Measurements from ENCODE around the gene CCDC9.
"Not testable (repeated sequence)": the region's sequence is repeated elsewhere in the genome, so short reads cannot be mapped to it uniquely, and the experiment has no call there.

Gene CCDC9

GRCh38 chr19:47258434-47258833 is 2.1 kb downstream of the CCDC9 start:
- no peak for TF ChIP-seq JUND (IDR thresholded peaks at IDR 0.05; ENCODE audit: low read depth)
- DNase-seq (ENCODE audit: low read depth in 1 of 2, low spot score in 1 of 2) = no peak
- in situ Hi-C loops (cut with HindIII; ENCODE audit: low pct_unique_long_range_greater_than_20kb, low sequenced_read_pairs) = no loop called here

- no peak for DNase-seq (ENCODE audit: low read depth in 1 of 2, low spot score in 1 of 2)
- no peak for TF ChIP-seq JUND (IDR thresholded peaks at IDR 0.05; ENCODE audit: low read depth)
- in situ Hi-C loops (cut with HindIII; ENCODE audit: low pct_unique_long_range_greater_than_20kb, low sequenced_read_pairs) = no loop called here
These were observed 2.7 kb downstream of the CCDC9 start for GRCh38 chr19:47258895-47259555.

- in situ Hi-C loops (cut with HindIII; ENCODE audit: low pct_unique_long_range_greater_than_20kb, low sequenced_read_pairs) = no loop called here
- no peak for TF ChIP-seq JUND (IDR thresholded peaks at IDR 0.05; ENCODE audit: low read depth)
- no peak for DNase-seq (ENCODE audit: low read depth in 1 of 2, low spot score in 1 of 2)
These were observed 4.2 kb downstream of the CCDC9 start for GRCh38 chr19:47260476-47260875.

- in situ Hi-C loops (cut with HindIII; ENCODE audit: low pct_unique_long_range_greater_than_20kb, low sequenced_read_pairs); DNase-seq (ENCODE audit: low read depth in 1 of 2, low spot score in 1 of 2): not testable (repeated sequence)
These were observed 5.8 kb downstream of the CCDC9 start for GRCh38 chr19:47261946-47262793.

- TF ChIP-seq JUND (IDR thresholded peaks at IDR 0.05; ENCODE audit: low read depth) = no peak
- in situ Hi-C loops (cut with HindIII; ENCODE audit: low pct_unique_long_range_greater_than_20kb, low sequenced_read_pairs) = no loop called here
- DNase-seq (ENCODE audit: low read depth in 1 of 2, low spot score in 1 of 2) = no peak
These were observed 8.3 kb downstream of the CCDC9 start for GRCh38 chr19:47264629-47265028.

GRCh38 chr19:47266401-47266941 is 10.1 kb downstream of the CCDC9 start:
- DNase-seq (ENCODE audit: low read depth in 1 of 2, low spot score in 1 of 2) = no peak
- no peak for TF ChIP-seq JUND (IDR thresholded peaks at IDR 0.05; ENCODE audit: low read depth)
- in situ Hi-C loops (cut with HindIII; ENCODE audit: low pct_unique_long_range_greater_than_20kb, low sequenced_read_pairs) = no loop called here

GRCh38 chr19:47267350-47267759 is 11.0 kb downstream of the CCDC9 start:
- in situ Hi-C loops (cut with HindIII; ENCODE audit: low pct_unique_long_range_greater_than_20kb, low sequenced_read_pairs) = no loop called here

GRCh38 chr19:47268028-47268427 is 11.7 kb downstream of the CCDC9 start:
- in situ Hi-C loops (cut with HindIII; ENCODE audit: low pct_unique_long_range_greater_than_20kb, low sequenced_read_pairs) = no loop called here
- TF ChIP-seq JUND (IDR thresholded peaks at IDR 0.05; ENCODE audit: low read depth) = no peak
- DNase-seq (ENCODE audit: low read depth in 1 of 2, low spot score in 1 of 2) = no peak

More at GRCh38 chr19:47267350-47267759, 11.0 kb downstream of the CCDC9 start:
- TF ChIP-seq JUND (IDR thresholded peaks at IDR 0.05; ENCODE audit: low read depth) = no peak
- DNase-seq (ENCODE audit: low read depth in 1 of 2, low spot score in 1 of 2) = no peak

- no peak for TF ChIP-seq JUND (IDR thresholded peaks at IDR 0.05; ENCODE audit: low read depth)
- DNase-seq (ENCODE audit: low read depth in 1 of 2, low spot score in 1 of 2) = no peak
- in situ Hi-C loops (cut with HindIII; ENCODE audit: low pct_unique_long_range_greater_than_20kb, low sequenced_read_pairs) = no loop called here
These were observed 13.3 kb downstream of the CCDC9 start for GRCh38 chr19:47269596-47269995.

GRCh38 chr19:47270408-47270807 is 14.1 kb downstream of the CCDC9 start:
- no peak for DNase-seq (ENCODE audit: low read depth in 1 of 2, low spot score in 1 of 2)
- in situ Hi-C loops (cut with HindIII; ENCODE audit: low pct_unique_long_range_greater_than_20kb, low sequenced_read_pairs) = no loop called here
- no peak for TF ChIP-seq JUND (IDR thresholded peaks at IDR 0.05; ENCODE audit: low read depth)

GRCh38 chr19:47271949-47272348 is 15.6 kb downstream of the CCDC9 start:
- DNase-seq (ENCODE audit: low read depth in 1 of 2, low spot score in 1 of 2) = no peak
- in situ Hi-C loops (cut with HindIII; ENCODE audit: low pct_unique_long_range_greater_than_20kb, low sequenced_read_pairs) = no loop called here
- TF ChIP-seq JUND (IDR thresholded peaks at IDR 0.05; ENCODE audit: low read depth) = no peak

GRCh38 chr19:47272448-47273312 is 16.4 kb downstream of the CCDC9 start:
- DNase-seq (ENCODE audit: low read depth in 1 of 2, low spot score in 1 of 2) = no peak
- no peak for TF ChIP-seq JUND (IDR thresholded peaks at IDR 0.05; ENCODE audit: low read depth)
- in situ Hi-C loops (cut with HindIII; ENCODE audit: low pct_unique_long_range_greater_than_20kb, low sequenced_read_pairs) = no loop called here
